ENCODE results near the gene VWA5B2. TPM values are rescaled to one million over a fixed set of nuclear protein-coding genes. Genes with fewer than 3 reads are reported as not detected.

The VWA5B2 gene
- total RNA-seq, 1 experiment from 2014 or later: 2.7 TPM

DNA sequence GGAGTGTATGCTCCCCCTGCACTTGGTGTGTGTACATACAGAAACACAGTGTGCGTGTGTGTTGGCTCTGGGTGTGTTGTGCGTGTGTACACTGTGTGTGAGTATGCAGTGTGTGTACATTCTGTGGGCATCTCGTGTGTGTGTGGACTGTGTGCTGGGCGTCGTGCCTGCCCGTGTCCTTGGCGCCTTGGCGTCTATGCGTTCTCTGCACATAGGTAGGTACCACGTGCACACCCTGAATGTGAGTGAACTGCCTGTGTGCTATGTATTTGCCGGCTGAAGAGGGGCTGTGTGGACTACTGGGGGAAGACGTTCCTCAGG lies 46.0 kb downstream of the VWA5B2 start:
- peak overlapping the region; percentile 22 for H3K4me2 ChIP-seq (ENCODE audit: insufficient read depth, insufficient read length, low read length)

More for the DNA sequence above, 46.0 kb downstream of the VWA5B2 start:
- H3K23me2 ChIP-seq (ENCODE audit: insufficient read length, low read depth, low read length, poor library complexity, severe bottlenecking): peaks cover 2% of the 10 kb centered on the region
- H3K9me3 Mint-ChIP-seq: no peaks in the 10 kb centered on the region
- WGBS (ENCODE audit: extremely low coverage, insufficient read length, low lambda C conversion rate): no CpG with 5 or more reads among the region's 12 CpGs
- no peaks in the 10 kb centered on the region for H3K79me1 ChIP-seq (ENCODE audit: insufficient read depth, low read depth, low read length, poor library complexity, severe bottlenecking)
- no peaks in the 10 kb centered on the region for H3K4me1 ChIP-seq (ENCODE audit: insufficient read depth, low read length)
- H3K4me1 Mint-ChIP-seq: peaks cover 0 to 6% of the 10 kb centered on the region in 2 experiments; a peak in 2 of 4 replicates
- no peak overlapping the region for H2AK5ac ChIP-seq (ENCODE audit: insufficient read length, low read length)
- no peak overlapping the region for H2BK5ac ChIP-seq (ENCODE audit: insufficient read length, low read length)
- H3K56ac ChIP-seq (ENCODE audit: insufficient read length, low read depth, low read length): no peak overlapping the region
- H3K27me3 Mint-ChIP-seq (ENCODE audit: low read depth): peaks cover 15% of the 10 kb centered on the region
- H2BK20ac ChIP-seq (ENCODE audit: low read depth, low read length, poor library complexity, severe bottlenecking): no peak overlapping the region
- no peak overlapping the region for H2BK15ac ChIP-seq (ENCODE audit: low read depth, low read length)
- no peaks in the 10 kb centered on the region for H3K9me3 ChIP-seq (ENCODE audit: control insufficient read depth, low read depth, low read length)
- H2BK12ac ChIP-seq (ENCODE audit: insufficient read length, low read depth, low read length): no peak overlapping the region
- H3K18ac ChIP-seq (ENCODE audit: insufficient read length, low read depth, low read length): peak overlapping the region; percentile 27
- no peaks in the 10 kb centered on the region; a peak in 1 of 7 replicates for H3K36me3 Mint-ChIP-seq (ENCODE audit: insufficient read depth in 1 of 3, low read depth in 3 of 3)
- peak overlapping the region; percentile 17 for H3K23ac ChIP-seq (ENCODE audit: insufficient read length, low read depth, low read length)
- H3K4me3 Mint-ChIP-seq: peak overlapping the region in 1 of 2 experiments; percentile 72; a peak in 3 of 5 replicates
- no peak overlapping the region; a peak in 1 of 7 replicates for H3K27ac Mint-ChIP-seq
- no peak overlapping the region for H3K9ac ChIP-seq (ENCODE audit: extremely low read depth, insufficient read length, low read length)
- no peak overlapping the region for H4K5ac ChIP-seq (ENCODE audit: insufficient read length, low read depth, low read length)
- H3T11ph ChIP-seq (ENCODE audit: low read length): no peak overlapping the region
- H3K27ac ChIP-seq (ENCODE audit: insufficient read length, low read depth, low read length): no peak overlapping the region
- no peak overlapping the region for H2AFZ ChIP-seq (ENCODE audit: low read length)
- peak overlapping the region; percentile 3 for H4K8ac ChIP-seq (replicated peaks; ENCODE audit: insufficient read length, low read depth, low read length)
- H4K91ac ChIP-seq (ENCODE audit: insufficient read length, low read depth, low read length): no peak overlapping the region
- H3K27me3 ChIP-seq (ENCODE audit: insufficient read depth, low read length): peaks cover 8% of the 10 kb centered on the region; the same call in 1 of the 2 replicates
- peak overlapping the region; percentile 37; the same call in 1 of the 2 replicates for H3K14ac ChIP-seq (ENCODE audit: insufficient read depth, low read length)
- no peaks in the 10 kb centered on the region for H4K20me1 ChIP-seq (ENCODE audit: control insufficient read depth, insufficient read depth, insufficient read length)
- H3K4ac ChIP-seq (ENCODE audit: low read depth, low read length): no peak overlapping the region
- DNase-seq: no peak
- no peaks in the 10 kb centered on the region for H3K79me2 ChIP-seq (ENCODE audit: insufficient read depth, low read length)
- no peak overlapping the region for H2BK120ac ChIP-seq (ENCODE audit: low read depth, low read length, poor library complexity, severe bottlenecking)
- TF ChIP-seq, protein P1, sequence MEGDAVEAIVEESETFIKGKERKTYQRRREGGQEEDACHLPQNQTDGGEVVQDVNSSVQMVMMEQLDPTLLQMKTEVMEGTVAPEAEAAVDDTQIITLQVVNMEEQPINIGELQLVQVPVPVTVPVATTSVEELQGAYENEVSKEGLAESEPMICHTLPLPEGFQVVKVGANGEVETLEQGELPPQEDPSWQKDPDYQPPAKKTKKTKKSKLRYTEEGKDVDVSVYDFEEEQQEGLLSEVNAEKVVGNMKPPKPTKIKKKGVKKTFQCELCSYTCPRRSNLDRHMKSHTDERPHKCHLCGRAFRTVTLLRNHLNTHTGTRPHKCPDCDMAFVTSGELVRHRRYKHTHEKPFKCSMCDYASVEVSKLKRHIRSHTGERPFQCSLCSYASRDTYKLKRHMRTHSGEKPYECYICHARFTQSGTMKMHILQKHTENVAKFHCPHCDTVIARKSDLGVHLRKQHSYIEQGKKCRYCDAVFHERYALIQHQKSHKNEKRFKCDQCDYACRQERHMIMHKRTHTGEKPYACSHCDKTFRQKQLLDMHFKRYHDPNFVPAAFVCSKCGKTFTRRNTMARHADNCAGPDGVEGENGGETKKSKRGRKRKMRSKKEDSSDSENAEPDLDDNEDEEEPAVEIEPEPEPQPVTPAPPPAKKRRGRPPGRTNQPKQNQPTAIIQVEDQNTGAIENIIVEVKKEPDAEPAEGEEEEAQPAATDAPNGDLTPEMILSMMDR (conservative IDR thresholded peaks at IDR 0.05): no peak
